ENCODE results near the gene LRCH4. TPM values are rescaled to one million over a fixed set of nuclear protein-coding genes. Genes with fewer than 3 reads are reported as not detected.

The LRCH4 gene
- total RNA-seq, 2 donors from 2014 or later = 23.0 to 46.2 TPM

DNA sequence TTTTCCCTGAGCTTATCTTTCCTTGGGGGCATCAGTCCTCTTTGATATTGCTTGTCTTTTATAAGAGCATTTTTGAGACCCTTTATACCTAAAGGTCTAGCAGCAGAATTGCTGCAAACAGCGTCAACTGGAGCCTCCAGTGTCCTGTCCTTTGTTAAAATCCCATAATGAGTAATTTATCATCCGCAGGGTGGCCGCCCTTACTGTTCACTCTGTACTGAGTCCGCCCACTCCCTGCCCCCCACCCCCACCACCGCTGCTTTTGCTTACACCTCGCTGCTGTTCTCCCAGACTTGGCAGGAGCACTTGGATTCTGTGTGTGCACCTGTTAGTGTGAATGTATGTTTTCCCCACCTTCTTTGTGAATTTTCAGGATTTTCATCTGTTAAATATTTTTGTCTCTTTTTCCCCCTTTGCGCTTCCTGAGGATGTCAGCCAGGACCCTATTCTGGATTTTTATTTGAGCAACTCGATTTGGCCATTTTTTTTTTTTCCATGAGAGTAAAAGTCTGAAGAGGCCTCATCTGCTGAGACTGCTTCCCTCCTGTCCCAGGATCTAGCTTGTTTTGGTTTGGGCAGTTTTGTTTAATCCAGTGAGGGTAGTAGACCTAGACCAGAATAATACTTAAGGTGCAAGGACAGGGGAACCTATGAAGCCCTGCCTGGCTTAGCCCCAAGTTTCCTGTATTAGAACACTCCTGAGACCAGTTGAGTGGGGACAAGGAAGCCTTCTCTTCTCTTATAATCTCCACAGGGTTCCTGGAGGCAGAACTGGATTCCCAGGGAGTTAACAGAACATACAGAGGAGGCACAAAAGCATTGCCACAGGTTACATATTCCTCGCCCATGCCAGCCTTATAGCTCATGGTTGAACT is 38.8 kb downstream of the LRCH4 start:
- Histone ChIP-seq H3K27ac (peak overlapping the region; percentile 85 to 88), H3K9me3 (no peaks in the 10 kb centered on the region), H3K36me3 (peaks cover under 1% of the 10 kb centered on the region), H3K4me1 (peaks cover 0 to 53% of the 10 kb centered on the region in 2 donors), H3K4me3 (no peak overlapping the region), H3K27me3 (no peaks in the 10 kb centered on the region)
- TF ChIP-seq, protein P1, sequence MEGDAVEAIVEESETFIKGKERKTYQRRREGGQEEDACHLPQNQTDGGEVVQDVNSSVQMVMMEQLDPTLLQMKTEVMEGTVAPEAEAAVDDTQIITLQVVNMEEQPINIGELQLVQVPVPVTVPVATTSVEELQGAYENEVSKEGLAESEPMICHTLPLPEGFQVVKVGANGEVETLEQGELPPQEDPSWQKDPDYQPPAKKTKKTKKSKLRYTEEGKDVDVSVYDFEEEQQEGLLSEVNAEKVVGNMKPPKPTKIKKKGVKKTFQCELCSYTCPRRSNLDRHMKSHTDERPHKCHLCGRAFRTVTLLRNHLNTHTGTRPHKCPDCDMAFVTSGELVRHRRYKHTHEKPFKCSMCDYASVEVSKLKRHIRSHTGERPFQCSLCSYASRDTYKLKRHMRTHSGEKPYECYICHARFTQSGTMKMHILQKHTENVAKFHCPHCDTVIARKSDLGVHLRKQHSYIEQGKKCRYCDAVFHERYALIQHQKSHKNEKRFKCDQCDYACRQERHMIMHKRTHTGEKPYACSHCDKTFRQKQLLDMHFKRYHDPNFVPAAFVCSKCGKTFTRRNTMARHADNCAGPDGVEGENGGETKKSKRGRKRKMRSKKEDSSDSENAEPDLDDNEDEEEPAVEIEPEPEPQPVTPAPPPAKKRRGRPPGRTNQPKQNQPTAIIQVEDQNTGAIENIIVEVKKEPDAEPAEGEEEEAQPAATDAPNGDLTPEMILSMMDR (IDR thresholded peaks at IDR 0.05) = no peak
- DNase-seq (ENCODE audit: low spot score) = no peak

DNA sequence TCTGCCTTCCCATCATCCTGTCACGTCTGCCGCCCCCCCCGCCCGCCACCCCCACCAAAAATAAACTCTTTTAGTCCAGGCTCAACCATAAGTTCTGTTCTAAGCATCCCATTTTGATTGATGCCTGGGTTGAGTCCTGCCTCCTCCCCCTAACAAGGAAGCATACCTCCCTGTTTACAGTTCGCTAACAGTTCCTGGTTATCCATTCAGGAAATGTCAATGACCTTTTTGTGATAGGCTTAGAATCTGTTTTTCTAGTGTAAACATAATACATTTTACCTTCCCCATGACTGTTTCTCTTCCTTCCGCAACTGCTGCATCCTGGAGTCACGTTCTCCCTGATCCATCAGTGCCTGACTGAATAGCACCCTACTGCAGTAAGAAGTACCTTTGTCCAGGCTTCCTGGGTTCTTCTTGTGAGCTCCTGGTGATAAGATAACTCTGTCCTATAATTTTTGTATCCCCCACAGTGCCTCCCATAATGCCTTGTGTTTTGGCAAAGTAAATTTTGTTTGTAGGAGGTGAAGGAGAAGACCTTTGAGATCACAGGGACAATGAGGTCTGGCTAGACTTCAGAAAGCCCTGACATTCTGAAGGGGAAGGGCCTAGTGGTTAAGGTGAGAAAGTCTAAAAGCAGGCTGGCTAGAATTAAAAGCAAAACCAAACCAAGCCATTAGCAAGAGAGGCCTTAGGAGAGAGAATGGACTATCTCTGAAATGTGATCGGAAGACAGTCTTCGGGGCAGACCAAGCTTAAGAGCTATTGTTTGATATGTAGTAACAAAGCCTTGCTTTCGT is 39.6 kb downstream of the LRCH4 start:
- H3K4me3 ChIP-seq = no peak overlapping the region
- DNase-seq (ENCODE audit: low spot score) = no peak
- H3K27ac ChIP-seq = peak overlapping the region; percentile 85 to 88
- H3K4me1 ChIP-seq = peaks cover 0 to 53% of the 10 kb centered on the region in 2 donors
- TF ChIP-seq, protein P1 (IDR thresholded peaks at IDR 0.05) = no peak
- no peaks in the 10 kb centered on the region for H3K27me3 ChIP-seq
- H3K9me3 ChIP-seq = no peaks in the 10 kb centered on the region
- H3K36me3 ChIP-seq = no peaks in the 10 kb centered on the region

DNA sequence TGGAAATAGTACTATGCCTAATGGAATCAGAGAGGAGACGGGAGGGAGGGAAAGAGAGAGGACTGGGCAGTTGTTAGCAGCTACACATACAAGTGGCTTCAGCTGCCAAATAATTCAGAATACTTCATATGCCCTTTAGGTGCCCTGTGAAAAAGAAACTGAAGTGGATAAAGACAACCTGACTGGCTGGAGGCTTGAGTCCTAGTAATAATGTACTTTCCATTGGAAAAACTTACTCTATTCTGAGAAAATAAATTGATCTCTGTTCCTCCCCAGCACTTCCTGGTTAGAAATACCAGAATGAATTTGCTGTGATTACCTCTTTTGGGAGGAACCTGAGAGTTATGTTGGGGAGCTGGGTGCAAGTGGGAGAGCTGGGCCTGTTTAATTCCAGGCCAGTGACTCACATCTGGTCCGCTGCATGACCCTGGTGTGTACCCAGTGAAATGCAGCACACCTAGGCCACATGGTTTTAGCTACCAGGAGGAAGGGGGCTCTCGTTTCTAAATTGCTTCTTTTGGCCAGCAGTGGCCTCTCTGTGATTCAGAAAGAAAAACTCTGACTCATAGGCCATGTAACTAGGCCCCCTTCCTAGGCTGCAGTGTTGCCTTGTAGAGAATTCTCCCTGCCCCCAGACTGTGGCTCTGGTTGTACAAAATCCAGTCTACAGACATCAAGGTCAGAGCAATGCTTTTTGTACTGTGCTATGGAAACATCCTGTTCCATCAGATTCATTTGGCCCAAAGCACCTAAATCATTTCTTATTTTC is 40.4 kb downstream of the LRCH4 start:
- DNase-seq (ENCODE audit: low spot score) = peak; percentile 71
- Histone ChIP-seq H3K27ac (peak overlapping the region; percentile 85 to 88), H3K4me3 (no peak overlapping the region), H3K36me3 (no peaks in the 10 kb centered on the region), H3K4me1 (peaks cover 0 to 53% of the 10 kb centered on the region in 2 donors), H3K27me3 (no peaks in the 10 kb centered on the region), H3K9me3 (no peaks in the 10 kb centered on the region)
- TF ChIP-seq, protein P1 (IDR thresholded peaks at IDR 0.05) = no peak

- TF ChIP-seq, protein P1 (IDR thresholded peaks at IDR 0.05) = no peak
- Histone ChIP-seq H3K27ac (peak overlapping the region; percentile 85 to 88), H3K4me3 (no peak overlapping the region), H3K9me3 (no peaks in the 10 kb centered on the region), H3K36me3 (no peaks in the 10 kb centered on the region), H3K4me1 (peaks cover 0 to 59% of the 10 kb centered on the region in 2 donors), H3K27me3 (no peaks in the 10 kb centered on the region)
- no peak for DNase-seq (ENCODE audit: low spot score)
Measured at GRCh38 chr7:100544967-100545359, 41.0 kb downstream of the LRCH4 start.

DNA sequence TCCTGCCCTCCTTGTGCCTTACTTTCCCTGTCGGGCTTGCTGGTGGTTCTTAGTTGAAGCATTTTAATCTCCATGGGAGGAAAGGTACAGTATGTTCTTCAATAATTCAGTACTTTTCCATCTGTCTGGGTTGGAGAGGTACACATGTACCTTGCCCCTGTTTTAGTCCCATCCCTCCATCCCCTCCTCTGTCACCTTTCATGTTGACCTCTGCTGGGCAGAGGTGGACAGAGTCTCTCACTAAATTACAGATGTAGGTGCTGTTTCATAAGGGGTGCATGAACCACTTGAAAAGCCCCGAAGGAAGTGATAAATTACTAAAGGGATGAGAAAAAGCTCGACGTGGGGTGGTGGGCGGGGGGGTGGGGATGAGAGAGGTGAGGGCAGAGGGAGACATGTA is 41.5 kb downstream of the LRCH4 start:
- no peaks in the 10 kb centered on the region for H3K36me3 ChIP-seq
- H3K27me3 ChIP-seq = no peaks in the 10 kb centered on the region
- peak overlapping the region; percentile 85 to 88 for H3K27ac ChIP-seq
- TF ChIP-seq, protein P1 (IDR thresholded peaks at IDR 0.05) = no peak
- no peaks in the 10 kb centered on the region for H3K9me3 ChIP-seq
- no peak for DNase-seq (ENCODE audit: low spot score)
- H3K4me1 ChIP-seq = peaks cover 0 to 64% of the 10 kb centered on the region in 2 donors
- no peak overlapping the region for H3K4me3 ChIP-seq

All from right atrium auricular region (tissue), 2 donors.